GM19025 (cell line): ENCODE data around the gene NR1H2.
"Not testable (repeated sequence)": the region's sequence is repeated elsewhere in the genome, so short reads cannot be mapped to it uniquely, and the experiment has no call there.

ENCODE experiments used
- ATAC-seq: cut with Tn5 transposase; IDR thresholded peaks from one replicate; pipeline ENCODE4 v1.9.1; 2021; ENCODE audit warnings: mild to moderate bottlenecking, low read depth, moderate library complexity; ENCODE audit not compliant: unreplicated experiment

Gene NR1H2

DNA sequence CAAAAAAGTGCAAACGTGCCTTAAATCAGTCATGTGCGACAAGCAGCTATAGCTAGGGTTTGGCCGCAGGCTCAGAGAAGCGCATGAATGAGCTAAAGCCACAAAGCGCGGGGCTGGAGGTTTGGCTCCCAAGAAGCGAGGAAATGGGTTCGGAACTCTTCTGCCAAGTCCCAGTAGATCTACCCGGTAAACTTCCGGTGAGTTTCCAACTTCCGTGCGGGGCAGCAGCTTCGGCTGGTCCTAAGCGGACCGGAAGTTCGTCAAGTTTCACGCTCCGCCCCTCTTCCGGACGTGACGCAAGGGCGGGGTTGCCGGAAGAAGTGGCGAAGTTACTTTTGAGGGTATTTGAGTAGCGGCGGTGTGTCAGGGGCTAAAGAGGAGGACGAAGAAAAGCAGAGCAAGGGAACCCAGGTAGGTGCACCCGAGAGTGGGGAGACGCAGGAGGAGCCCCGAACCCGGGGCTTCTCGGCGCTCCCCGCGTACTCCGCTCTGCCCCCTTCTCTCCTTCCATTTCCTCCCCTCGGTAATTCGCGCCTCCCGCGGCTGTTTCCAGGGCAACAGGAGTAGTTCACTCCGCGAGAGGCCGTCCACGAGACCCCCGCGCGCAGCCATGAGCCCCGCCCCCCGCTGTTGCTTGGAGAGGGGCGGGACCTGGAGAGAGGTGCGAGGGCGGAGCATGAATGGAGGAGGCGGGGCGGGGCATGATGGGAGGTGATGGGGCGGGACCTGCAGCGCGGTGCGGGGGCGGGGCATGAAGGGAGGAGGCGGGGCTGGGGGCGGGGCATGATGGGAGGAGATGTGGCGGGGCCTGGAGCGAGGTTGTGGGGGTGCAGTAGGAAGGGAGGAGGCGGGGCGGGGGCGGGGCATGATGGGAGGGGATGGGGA is at the start of gene NR1H2:
NR1H2 (plus strand) TSS at position 292 of the 885 bp plus-strand sequence. CDS start 1,149 bp downstream, outside the sequence.
- peak; percentile 86 for ATAC-seq

DNA sequence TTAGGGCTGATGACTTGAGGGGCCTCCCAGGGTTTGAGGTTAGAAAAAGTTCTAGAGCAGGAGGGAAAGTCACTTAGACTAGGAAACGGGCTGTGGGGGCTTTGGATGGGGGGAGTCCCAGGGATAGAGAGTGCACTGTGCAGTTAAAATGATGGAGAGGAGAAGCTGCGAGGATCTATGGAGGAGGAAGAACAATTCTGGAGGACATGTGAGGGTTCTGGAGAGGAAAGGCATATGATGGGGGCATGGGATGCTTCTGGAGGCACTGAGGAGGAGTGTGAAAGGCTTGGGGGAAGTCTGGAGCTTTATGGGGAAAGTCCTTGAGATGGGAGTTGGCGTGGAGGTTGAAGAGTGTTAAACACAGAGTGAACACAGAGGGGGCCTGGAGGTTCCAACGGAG is 49.2 kb upstream of the NR1H2 start:
- ATAC-seq = no peak

DNA sequence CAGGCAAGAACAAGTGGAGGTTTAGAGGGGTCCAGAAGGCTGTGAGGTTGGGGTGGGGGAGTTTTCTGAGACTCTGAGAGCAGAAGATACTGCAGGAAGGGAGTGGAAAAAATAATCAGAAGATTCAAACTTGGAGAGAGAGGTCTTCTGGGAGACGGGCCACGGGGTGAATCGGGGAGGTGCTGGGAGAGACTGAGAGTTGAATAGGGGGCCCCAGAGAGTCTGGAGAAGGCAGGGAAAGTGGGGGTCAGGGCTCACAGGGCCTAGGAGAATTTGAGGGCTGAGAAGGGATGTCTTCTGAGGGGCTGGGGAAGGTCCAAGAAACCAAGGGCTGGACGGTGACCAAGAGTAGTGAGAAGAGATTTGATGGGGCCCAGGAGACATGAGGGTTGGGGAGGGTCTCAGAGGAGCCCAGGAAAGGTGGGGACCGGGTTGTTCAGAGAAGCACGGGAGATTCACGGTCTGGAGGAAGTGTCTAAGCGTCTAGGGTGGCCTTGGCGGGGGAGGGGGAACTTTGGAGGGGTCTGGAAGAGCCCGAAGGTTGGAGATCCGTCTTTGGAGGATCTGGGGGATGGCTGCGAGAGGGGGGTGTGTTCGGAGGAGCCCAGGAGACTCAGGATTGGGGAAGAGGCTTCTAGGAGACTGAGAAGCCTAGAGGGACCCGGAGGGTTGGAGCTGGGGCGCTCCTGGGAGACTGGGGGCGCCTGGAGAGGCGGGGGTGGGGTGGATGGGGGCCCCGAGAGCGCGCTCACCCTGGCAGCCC is 48.6 kb upstream of the NR1H2 start:
- ATAC-seq = no peak

DNA sequence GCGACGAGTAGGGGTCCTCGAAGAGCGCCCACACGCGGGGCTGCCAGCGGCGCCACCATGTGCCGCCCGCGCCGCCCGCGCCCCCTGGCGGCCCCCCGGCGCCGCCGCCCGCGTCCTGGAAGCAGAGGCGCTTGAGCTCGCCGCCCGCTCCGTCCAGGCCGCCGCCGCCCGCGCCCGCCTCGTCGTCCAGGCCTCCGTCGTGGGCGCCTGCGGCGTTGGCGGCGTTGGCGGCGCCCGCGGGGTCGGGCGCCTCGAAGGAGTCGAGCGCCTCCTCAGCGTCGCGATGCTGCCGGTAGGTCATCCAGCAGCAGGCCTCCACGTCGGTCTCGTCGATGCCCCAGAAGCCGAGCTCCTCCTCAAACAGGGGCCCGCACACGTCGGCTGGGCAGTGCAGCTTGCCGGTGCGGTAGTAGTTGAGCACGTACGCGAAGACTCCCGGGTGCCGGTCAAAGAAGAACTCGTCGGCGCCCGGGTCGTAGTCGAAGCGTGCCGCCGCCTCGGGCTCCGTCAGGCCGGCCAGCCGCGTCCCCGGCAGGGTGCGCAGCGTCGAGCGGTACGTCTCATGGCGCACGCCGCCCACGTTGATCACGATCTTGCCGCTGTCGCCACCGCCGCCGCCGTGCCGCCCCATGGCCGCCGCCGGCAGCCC is 47.9 kb upstream of the NR1H2 start:
- ATAC-seq = peak; percentile 5

DNA sequence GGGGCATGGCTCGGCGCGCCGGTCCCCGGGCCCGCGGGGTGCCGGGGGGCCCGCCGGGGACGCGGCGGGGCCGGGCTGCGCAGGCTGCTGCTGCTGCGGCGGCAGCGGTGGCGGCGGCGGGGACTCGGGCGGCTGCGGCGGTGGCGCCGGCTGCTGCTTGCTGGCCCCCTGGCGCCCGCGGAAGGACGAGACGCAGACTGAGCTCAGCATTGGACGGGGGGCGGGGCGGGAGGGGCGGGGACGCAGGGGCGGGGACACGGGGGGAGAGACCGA is 47.4 kb upstream of the NR1H2 start:
- peak; percentile 5 for ATAC-seq

DNA sequence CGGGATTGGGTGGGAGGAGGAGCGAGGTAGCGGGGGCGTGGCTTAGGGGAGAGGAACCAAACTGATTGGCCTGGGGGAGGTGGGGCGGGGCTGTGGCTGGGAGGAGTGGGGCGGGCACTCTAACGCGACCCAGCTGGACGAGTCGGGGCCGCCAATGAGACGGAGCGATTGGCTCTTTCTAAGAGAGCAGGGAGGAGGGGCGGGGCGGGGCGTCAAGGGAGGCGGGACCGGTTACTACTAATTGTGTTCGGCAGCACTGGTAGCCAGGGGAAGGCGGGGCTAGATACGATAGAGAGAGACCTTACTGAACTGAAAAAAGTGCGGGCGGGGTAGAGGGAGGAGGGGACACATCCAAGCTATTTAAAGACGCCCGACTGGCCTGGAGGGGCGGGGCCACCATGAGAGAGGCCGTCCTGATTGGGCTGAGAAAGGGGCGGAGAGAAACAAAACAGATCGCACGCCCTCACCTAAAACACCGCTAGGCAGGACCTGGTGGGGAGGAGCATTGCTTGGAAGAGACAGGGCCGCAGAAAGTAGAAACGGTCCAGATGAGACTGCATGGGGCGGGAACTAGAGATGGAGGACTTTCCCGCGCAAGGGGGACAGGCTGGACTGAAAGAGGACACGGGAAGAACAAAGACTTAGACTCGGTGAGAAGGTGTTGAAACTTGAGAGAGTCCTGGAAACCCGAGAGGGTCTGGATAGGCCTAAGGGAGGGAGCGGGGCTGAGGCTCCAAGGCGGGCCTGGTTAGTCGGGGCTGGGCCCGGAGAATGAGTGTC is 46.9 kb upstream of the NR1H2 start, which contains the start of gene KCNC3:
KCNC3 (minus strand) TSS at position 232 of the 780 bp plus-strand sequence. CDS start 295 bp downstream, outside the sequence.
- ATAC-seq = peak; percentile 39

DNA sequence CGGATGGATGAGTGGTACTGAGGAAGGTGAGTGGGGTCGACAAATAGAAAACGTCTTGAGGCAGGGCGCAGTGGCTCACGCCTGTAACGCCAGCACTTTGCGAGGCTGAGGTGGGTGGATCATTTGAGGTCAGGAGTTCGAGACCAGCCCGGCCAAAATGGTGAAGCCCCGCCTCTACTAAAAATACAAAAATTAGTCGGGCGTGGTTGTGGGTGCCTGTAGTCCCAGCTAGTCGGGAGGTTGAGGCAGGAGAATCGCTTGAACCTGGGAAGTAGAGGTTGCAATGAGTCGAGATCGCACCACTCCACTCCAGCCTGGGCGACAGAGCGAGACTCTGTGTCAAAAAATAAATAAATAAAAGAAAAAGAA is 46.3 kb upstream of the NR1H2 start:
- not testable (repeated sequence) for ATAC-seq

DNA sequence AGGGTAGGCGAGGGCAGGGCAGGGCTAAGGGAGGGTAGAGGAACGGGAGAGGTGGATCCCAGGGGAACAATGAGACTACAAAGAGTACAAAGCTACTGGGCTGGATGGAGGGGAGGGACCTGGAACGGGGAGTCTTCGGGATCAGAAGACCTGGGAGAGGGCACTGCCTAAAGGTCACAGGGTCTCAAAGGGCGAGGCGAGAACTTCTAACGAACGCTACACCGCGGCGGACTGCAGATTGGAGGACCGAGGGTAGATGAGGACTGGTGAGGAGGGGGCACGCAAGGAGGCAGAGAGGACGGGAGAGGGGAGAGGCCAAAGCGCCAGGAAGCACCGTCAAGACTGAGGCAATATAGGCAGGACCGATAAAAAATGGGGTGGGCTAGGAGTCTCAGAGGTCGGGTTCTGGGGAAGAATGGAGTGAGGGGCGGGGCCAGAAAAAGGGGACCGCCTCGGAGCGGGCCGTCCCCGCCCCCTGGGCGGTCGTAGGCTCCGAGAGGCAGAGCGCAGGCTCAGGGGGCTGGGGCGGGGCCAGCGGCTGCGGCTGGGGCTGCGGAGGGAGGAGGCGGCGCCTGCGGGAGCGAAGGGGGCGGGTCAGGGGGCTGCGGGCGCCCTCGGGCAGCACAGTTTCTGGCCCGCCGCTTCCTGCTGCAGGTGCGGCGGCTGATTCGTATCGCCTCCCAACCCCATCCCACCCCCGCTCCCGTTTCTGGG is 45.7 kb upstream of the NR1H2 start:
- ATAC-seq = no peak

DNA sequence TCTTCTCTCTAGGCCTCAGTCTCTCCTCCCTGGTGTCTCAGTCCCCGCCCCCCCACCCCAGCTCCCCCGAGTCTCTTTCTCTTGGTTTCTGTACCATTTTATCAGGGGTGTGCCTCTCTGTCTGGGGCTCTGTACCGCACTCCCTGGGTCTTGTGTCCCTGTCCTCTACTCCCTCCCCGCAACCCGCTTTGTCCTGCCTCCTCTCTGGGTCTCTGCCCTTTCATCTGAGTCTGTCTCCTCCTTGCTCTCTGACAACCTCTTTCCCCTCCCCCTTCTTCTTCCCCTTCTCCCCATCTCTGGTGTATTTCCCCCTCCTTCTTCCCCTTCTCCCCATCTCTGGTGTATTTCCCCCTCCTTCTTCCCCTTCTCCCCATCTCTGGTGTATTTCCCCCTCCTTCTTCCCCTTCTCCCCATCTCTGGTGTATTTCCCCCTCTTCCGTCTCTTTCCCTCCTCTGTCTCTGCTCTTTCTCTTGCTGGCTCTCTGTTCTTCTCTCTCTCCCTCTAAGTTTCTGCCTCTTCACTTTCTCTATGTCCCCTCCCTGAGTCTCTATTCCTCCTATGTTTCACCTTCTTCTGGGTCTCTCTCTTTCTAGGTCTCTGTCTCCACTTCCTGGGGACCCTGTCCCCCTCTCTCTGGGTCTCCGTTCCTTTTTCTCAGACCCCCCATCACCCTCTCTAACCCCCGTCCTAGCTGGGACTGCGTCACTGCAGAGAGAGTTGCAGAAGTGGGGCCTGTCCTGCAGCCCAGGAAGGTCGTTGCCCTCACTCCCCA is 44.9 kb upstream of the NR1H2 start:
- ATAC-seq = no peak

DNA sequence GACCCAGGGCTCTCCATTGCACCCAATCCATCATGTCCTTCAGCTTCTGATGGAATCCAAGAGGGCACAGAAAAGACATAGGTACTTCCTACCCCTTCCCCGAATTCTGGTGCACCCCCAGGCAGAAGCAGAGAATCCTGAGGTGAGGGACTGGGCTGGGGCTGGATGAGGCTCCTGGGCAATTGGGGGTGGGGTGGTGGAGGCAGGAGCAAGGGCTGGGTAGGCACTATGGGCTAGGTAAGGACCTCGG is 44.3 kb upstream of the NR1H2 start:
- no peak for ATAC-seq

DNA sequence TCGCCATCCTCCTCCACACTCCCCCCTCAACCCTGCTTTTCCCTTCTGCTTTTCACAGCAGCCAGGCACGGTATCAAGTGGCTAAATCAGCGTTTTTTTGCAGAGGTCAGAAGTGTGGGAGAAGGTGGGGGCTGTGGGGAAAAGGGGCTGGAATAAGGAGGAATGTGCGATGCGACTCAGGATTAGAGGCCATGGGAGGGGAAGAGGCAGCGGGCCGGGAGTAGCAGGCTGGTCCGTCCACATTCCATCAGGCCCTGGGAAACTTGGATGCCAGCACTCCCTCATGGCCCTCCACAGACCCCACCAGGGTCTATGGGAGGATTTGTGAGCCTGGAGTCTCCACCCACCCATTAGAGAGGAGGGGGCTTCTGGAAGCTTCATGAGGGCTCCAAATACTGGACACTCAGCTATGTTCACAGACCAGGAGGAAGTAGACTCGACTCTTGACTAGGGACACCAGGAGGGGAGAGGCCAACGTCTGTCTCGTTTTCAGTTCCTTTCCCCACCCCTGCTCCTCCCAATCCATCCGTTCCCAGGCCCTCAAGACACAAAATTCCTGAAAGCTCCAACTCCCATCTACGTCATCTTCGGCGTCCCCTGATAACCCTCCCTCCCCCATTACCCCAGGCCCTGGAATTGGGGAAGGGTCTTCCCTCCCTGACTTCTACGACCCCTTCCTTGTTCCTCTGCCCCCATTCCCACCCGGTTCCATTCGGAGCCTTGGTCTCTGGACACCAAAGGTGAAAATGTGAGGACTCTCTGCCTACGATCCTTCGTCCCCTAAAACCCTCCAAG is 43.8 kb upstream of the NR1H2 start:
- no peak for ATAC-seq

DNA sequence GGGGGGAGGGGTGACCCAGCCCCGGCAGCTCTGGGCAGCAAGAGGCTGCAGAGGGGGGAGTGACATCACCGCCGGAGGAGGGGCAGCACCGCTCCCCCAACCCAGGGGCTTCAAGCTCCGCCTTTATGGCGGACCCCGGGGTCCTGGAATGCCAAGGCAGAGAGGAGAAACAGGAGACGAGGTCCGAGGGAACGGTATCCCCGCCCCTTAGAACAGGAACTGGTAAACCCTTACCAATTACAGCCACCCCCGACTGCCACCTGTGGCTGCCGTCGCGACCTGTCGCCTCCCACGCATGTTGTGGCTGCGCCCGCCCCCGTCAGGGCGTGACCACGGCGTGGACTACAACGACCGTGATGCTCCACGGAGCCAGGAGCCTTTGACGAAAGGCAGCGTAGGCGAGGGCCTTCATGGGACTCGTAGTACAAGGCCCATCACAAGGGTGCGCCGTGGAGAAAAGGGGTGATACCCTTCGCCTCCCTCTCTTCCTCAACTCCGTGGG is 43.0 kb upstream of the NR1H2 start:
- ATAC-seq = peak; percentile 41

DNA sequence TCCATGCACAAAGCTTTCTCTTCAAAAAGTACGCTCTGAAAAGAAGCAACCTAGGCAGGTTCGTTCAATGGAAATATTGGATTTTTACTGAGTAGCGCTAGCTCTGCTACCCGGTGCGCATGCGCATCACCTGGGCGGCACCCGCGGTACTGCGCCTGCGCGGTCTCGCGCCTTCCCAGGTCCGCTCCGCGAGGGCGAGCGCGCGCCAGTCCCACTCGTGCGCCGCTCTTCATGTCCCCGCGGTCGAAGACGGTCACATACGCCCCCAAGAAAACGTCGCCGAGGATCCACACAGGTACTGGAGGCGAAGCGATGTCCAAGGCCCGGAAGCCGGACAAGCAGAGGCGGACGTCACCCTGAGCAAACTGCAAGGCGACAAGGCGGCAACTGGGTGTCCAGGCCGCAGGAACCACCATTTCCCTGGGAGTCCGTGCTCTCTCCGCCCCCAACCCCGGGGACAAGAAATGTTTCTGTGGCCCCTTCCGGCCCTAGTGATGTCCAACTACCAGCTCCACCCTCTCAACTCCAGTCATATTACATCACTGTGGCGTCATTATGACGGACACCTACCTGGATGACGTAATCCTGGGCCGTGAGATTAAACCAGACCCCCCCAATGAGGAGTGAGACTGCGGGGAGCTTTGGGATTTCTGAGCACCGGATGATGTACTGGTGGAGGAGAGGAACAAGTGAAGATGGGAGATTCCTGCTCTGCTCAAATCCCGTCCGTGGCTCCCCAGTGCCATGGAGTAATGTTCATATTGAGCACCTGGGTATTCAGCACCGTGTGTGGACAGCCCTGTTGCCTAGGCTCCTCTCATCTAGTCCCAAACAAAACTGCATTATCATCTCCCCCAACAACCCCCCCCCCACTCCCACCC is 42.3 kb upstream of the NR1H2 start:
- peak; percentile 35 for ATAC-seq

DNA sequence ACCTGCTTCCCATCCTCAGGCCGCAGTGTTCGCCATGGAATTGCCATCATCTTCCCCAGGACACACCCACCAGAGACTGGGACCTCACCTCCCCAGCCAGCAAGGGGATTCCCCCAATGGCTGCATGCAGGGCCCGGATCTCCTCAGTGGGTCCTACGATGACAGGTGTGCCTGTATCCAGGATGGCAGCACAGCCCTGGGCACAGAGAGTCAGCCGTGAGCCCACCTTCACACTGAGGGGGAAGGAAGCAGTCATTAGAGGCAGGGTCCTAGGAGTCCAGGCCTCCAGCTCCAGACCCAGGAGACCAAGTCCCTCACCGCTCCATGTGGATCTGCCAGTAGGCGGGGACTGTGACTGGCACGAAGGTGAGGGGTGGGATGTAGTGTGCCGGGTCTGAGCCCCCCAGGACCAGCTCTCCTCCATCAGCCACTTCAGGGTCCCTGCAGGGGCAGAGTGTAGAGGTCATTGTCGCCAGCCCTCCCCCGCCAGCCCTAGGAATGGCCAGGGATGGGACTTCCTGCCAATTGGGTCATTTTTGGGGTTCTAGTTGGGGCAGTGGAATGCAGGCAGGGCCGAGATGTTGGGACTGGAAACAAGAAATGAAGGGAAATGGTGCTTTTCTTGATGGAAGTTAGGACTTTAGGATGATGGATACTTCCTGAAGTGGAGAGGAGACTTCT is 41.4 kb upstream of the NR1H2 start:
- no peak for ATAC-seq

DNA sequence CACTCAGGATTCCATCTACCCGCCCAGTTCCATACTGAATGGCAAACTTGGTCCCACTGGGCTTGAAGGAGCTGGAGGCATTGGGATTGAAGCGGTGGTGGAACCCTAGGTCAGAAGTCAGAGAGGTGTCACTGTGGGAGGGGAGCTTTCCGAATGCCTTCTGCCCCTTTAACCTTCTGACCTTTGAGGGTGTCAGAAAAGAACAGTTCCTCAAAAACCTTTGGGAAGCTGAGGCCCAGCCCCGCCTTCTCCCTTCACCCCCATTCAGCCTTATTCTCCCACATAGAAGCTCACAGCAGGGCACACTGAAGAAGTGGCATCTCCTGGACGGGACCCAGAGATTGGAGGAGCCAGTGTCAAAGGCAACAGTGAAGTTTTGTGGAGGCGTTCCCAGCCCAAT is 39.2 kb upstream of the NR1H2 start:
- ATAC-seq = not testable (repeated sequence)

DNA sequence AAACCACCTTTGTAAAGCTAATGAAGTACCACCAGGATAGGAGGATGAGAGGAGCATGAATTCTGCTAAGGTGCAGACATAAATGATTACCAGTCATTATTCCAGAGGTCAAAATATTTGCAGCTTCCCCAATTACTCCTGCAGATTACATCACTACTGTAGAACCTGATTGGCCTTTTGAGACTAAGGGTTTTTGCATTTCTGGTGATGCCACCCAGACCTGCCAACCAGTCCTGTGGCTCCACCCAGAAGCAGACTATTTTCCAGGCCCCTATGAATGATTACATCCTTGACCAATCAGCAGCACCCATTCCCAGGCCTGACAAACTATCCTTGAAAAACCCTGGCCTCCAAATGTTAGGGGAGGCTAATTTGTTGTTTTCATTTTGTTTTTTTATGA is 35.9 kb upstream of the NR1H2 start:
- ATAC-seq = no peak

DNA sequence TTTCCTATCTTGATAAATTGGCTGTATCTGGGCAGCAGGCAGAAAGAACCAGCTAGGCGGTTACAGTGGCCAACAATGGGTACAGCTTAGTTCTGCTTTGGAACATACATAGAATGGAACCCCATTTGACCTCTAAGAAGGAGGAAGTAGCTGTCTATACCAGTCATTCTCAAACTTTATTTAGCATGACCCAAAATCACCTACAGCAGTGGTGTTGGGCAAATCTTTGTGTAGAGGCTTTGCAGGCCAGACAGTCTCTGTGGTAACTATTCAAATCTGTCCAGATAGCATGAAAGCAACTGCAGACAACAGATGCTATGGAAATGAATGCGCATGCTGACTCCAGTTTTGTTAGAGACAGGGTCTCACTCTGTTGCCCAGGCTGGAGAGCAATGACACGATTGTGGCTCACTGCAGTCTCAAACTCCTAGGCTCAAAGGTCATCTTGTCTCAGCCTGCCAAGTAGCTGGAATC is 35.1 kb upstream of the NR1H2 start:
- no peak for ATAC-seq
